HG03342 (cell line): ENCODE measurements around the gene APOF.
"Not testable (repeated sequence)": the region's sequence is repeated elsewhere in the genome, so short reads cannot be mapped to it uniquely, and the experiment has no call there.

Experiments
- ATAC-seq: cut with Tn5 transposase; IDR thresholded peaks from one replicate; pipeline ENCODE4 v1.9.1; 2021; ENCODE audit warnings: mild to moderate bottlenecking, moderate library complexity; ENCODE audit not compliant: unreplicated experiment

APOF gene, protein sequence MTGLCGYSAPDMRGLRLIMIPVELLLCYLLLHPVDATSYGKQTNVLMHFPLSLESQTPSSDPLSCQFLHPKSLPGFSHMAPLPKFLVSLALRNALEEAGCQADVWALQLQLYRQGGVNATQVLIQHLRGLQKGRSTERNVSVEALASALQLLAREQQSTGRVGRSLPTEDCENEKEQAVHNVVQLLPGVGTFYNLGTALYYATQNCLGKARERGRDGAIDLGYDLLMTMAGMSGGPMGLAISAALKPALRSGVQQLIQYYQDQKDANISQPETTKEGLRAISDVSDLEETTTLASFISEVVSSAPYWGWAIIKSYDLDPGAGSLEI

DNA sequence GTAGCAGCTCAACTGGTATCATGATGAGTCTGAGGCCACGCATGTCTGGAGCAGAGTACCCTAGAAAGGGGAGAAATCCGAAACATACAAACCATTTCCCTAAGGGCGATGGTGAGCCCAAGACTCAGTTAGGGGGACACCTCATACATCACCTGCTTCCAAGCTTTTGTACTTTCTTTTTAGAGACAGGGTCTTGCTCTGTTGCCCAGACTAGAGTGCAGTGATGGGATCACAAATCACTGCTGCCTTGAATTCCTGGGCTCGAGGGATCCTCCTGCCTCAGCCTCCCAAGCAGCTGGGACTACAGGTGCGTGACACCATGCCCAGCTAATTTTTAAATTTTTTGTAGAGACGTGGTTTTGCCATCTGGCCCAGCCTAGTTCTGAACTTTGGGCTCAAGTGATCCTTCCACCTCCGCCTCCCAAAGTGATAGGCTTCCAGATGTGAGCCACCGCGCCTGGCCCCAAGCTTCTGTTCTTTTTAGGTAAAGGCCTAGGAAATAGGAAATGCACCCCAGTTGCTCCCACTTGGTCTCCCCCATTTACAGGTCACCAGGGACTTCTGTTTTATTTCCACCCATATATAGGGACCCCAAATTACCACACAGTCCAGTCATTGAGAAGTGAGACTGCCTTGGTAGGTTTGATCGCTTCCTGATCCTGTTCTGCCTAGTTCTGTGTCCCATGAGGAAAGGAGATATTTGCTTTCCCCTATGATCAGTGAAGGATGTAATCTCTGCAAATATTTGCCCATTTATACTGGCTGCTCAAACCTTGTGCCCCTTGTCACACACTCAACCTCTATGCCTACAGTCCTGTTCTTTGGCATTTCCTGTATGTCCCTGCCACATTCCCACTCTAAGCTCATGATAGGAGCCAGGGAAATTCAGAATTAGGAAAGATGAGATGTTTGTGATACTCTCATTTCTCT is at the start of gene APOF:
APOF (minus strand) TSS at position 728 of the 930 bp plus-strand sequence; CDS start at position 616, 112 bp downstream.
- ATAC-seq, result no peak

DNA sequence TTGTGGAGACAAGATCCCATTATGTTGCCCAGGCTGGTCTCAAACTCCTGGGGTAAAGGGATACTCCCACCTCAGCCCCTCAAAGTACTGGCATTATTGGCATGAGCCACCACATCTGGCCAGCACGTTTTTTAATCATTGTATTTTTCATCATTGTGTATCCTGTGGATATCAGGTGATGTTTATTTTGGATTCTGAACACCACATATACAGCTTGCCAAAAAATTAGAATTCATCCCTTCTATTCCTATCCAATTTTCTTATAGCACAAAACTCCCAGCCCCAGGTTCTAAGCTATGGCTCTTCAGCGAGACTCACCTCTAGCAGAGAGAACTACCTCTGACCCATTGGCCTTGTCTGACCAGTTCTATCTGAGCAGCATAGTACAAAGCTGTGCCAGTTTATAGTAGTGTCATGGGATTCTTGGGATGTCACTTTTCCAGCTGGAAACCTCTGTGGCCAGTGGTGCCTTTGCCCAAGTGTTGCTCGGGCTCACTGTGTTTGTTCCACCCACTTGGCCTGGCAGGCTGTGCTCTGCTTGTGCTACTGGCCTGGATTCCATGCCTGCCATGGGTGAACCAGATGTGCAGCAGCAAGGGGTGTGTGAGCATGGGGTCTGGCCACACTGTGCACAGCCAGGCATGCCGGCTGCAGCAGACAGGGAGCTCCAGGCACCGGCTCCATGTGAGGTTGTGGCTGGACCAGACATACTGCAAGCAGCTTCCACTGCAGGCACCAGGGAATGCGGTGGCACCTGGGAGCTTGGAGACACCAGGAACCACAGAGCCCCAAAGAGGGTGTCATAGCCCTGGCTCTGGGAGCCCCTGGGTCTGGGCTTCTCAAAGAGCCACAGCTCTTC is 49.4 kb upstream of the APOF start:
- no peak for ATAC-seq

DNA sequence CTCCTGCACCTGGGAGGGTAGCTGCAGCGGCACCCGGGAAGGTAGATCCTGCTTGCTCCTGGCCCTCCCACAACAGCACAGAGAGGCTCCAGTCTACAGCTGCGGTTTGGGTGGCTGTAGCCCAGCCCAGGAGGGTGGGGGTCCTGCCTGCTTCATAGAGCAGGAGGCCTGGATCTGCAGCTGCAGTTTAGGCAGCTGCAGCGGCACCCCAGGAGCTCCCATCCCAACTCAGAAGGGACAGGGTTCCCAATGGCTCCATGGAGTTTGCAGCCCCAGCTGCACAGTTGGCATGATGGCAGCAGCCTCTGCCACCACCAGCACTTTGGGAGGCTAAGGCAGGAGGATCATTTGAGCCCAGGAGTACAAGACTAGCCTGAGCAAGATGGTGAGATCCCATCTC is 48.1 kb upstream of the APOF start:
- ATAC-seq, result no peak

DNA sequence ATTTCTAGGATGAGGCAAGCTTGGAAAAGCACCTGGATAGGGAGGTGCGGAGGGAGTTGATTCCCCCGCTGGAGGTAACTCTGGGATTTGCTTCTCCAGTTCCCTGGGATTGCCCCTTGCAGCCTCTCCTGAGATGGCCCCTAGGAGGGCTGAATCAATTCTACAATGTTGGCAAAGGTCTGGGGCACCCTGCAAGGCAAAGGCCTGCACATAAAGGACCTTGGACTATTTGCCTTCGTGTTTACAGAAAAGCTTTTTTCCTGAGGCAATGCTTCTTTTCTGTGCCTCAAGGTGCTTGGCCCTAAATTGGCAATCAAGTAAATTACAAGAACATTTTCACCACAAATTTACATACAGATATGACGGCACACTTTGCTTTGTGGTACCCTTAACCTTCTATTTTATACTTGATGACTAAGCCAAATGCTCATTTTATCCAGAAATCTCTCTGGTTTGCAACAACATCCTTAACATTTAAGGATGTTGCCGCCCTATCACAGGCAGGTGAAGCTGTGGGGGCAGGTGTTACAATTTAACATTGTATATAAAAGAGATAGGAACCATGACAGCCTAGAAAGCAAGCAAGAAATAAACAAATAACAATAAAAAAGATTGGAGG is 46.3 kb upstream of the APOF start:
- ATAC-seq, result no peak

DNA sequence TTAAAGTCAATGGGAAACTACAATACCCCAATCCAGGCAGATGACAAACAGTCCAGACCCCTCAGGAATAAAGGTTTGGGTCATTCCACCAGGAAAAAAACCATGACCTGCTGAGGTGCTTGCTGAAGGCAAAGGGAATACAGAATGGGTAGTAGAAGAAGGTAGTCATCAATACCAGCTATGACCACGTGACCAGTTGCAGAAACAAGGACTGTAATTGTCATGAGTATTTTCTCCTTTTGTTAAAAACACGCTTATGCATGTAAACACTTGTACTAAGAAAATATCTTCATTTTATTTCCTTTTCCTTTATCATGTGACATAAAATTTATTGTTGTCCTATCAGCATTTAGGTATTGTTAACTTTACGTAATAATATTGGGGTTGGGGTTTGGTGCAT is 41.6 kb upstream of the APOF start:
- not testable (repeated sequence) for ATAC-seq

DNA sequence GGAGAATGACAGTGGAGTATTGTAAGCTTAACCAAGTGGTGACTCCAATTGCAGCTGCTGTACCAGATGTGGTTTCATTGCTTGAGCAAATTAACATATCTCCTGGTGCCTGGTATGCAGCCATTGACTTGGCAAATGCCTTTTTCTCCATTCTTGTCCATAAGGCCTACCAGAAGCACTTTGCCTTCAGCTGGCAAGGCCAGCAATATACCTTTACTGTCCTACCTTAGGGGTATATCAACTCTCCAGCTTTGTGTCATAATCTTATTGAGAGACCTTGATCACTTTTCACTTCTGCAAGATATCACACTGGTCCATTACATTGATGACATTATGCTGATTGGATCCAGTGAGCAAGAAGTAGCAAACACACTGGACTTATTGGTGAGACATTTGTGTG is 39.0 kb upstream of the APOF start:
- ATAC-seq, result not testable (repeated sequence)

DNA sequence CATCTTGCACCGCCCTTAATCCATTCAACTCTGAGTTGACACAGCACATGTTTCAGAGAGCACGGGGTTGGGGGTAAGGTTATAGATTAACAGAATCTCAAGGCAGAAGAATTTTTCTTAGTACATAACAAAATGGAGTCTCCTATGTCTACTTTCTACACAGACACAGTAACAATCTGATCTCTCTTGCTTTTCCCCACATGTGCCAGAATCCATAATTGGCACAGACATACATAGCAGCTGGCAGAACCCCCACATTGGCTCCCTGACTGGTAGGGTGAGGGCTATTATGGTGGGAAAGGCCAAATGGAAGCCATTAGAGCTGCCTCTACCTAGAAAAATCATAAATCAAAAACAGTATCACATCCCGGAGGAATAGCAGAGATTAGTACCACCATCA is 38.5 kb upstream of the APOF start:
- ATAC-seq, result not testable (repeated sequence)

DNA sequence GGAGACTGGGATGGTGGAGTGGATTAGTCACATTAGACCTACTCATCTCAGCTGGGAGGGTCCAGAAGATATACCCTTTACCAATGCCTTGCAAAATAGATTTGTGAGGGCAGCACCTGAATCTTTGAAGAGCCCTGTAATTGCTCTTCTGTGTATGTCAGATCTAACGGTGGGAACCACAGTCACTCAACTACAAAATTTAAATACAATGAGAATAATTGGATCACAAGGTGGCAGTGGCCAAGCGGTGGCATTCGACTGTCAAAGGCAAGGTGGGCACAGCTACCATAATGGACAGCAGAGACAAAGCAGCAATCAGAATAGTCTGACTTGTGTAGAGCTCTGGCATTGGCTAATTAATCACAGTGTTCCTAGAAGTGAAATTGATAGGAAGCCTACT is 36.8 kb upstream of the APOF start:
- ATAC-seq, result not testable (repeated sequence)

DNA sequence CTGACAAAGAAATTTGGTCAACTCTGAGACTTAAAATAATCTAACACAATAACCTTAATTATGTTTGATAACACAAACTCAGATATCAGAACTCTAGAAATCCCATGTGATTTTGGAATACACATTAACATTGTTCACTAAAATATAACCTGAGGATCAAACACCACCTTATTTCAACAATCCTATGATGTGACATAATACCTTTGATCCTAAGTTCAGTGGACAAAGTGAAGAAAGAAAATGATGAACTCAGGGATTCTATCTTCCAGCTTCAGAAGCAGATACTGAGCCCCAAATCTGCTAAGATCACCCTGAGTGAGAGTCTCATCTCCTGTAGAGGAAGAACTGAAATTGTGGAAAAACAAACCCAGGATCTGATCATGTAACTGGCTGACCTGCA is 35.7 kb upstream of the APOF start:
- no peak for ATAC-seq

DNA sequence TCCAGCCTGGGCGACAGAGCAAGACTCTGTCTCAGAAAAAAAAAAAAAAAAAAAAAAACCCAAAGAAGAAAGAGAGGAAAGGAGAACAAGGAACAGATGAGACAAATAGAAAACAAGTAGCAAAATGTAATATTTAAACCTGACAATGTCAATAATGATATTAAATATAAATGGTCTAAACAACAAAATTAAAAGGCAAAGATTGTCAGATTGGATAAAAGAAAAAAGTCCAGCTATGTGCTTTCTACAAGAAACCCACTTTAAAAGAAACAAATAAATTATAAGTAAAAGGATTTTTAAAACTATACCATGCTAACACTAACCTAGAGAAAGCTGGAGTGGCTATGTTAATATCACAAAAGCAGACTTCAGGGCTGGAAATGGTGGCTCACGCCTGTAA is 29.7 kb upstream of the APOF start:
- no peak for ATAC-seq

DNA sequence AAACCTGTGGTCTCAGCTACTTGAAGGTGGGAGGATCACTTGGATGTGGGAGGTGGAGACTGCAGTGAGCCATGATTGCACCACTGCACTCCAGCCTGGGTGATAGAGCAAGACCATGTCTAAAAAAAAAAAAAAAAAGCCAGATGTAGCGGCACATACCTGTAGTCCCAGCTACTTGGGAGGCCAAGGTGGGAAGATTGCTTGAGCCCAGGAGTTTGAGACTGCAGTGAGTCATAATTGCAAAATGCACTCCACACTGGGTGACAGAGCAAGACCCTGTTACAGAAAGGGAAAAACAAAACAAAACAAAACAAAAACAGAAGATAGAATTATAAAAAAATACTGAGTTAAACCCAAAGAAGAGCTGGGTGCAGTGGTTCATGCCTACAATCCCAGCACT is 29.1 kb upstream of the APOF start:
- ATAC-seq, result no peak

DNA sequence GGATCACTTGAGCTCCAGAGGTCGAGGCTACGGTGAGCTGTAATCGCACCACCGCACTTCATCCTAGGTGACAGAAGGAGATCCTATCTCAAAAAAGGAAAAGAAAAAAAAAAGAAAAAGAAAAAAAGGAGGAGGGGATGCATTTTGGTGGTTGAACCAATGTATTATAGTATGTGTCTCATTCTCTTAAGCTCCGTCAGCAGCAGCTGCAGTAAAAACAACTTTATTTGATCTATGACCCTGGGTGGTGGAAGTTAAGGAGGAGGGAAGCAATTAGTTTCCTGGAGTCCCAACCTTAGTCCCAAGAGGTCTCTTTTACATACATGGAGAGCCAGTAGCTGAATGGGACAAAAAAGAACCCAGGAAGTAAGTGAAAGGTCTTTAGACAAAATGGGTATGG is 26.8 kb upstream of the APOF start:
- ATAC-seq, result no peak

DNA sequence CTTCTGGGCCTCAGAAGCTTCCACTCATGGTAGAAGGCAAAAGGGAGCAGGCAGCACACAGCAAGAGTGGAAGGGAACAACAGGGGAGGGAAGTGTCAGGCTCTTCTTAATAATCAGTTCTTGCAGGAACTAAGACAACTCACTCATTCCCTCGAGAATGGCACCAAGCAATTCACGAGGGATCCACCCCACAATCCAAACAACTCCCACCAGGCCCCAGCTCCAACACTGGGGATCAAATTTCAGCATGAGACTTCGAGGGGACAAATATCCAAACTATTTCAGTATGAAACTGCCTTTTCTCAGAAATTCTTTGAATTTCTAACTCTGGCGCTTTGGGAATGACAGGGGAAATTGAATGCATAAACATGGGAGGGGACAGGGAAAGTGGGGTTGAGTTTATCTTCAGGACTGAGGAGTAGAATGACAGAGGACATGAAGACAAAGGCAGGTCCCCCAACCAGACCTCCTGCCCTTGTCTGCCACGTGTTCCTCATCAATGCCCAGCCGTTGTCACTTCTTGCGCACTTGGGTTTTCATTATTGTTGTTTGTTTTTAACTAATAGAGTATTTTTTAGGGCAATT is 24.6 kb upstream of the APOF start:
- ATAC-seq, result no peak

DNA sequence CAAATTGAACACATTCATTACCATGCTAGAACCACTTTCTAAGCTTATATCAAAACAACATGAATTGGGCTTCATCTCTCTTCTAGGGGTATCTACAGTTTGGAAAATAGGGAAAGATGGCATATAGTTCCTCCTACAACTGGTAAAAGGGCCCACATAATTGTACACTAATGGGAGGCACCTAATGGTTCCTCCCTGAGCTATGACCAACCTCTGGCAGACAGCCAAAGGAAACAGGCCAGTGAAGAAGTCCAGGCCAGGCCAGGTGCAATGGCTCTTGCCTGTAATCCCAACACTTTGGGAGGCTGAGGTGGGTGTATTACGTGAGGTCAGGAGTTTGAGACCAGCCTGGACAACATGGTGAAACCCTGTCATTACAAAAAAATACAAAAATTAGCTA is 23.2 kb upstream of the APOF start:
- no peak for ATAC-seq

DNA sequence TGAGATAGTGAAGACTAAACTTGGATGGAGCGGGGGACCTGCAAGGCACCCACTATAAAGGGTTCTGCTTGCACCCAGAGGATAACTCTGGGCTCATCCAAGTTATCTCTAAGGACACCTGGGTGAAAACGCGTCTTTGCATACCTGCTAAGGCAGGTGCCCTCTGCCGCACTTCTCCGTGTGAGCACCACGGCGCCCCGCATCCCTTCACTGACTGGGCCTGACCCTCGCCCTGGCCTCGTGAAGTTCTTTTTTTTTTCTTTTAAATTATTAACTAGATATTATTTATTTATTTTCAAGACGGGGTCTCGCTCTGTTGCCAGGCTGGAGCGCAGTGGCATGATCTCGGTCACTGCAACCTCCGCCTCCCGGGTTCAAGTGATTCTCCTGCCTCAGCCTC is 20.0 kb upstream of the APOF start:
- no peak for ATAC-seq

DNA sequence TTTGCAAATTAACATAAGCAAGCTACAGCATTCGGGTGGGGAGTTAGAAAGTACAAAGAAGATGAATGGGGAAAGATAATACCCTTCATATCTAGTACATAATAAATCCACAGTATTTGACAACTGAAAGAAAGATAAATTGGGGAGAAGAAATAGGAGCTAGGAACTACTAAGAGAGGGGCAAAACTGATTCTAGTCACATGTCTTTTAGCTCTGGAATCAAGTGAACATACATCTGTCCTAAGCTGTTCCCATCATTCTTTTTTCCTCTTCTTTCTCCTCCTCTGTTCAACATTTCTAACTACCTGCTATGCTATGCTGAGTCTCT is 15.3 kb upstream of the APOF start:
- ATAC-seq, result no peak

DNA sequence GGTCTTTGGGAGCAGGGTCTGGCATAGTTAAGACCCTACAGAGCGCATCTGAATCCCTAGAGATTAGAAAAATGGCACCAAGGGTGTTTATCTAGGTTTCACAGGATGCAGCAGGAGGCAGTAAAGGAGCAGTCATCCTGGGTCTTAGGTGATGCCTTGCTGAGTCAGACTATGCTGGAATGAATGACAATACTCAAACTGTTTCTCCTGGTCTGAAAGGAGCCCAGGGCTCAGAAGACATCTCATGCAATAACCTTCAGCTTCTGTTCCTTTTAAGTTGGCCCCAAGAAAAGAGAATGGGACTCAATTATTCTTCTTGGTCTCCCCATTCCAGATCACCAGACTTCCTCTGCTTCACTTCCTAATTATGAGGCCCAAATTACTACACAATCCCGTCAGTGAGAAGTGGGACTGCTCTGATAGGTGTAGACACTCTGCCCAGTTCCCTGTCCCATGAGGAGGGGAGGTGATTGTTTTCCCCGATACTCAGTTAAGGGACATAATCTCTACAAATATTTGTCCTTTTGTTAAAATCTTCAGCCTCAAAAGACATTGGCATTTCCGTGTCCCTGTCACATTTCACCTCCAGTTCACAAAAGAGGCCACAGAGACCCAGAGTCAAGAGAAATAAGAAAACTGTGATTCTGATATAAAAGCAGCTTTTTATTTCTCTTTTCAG is 14.8 kb upstream of the APOF start:
- no peak for ATAC-seq

DNA sequence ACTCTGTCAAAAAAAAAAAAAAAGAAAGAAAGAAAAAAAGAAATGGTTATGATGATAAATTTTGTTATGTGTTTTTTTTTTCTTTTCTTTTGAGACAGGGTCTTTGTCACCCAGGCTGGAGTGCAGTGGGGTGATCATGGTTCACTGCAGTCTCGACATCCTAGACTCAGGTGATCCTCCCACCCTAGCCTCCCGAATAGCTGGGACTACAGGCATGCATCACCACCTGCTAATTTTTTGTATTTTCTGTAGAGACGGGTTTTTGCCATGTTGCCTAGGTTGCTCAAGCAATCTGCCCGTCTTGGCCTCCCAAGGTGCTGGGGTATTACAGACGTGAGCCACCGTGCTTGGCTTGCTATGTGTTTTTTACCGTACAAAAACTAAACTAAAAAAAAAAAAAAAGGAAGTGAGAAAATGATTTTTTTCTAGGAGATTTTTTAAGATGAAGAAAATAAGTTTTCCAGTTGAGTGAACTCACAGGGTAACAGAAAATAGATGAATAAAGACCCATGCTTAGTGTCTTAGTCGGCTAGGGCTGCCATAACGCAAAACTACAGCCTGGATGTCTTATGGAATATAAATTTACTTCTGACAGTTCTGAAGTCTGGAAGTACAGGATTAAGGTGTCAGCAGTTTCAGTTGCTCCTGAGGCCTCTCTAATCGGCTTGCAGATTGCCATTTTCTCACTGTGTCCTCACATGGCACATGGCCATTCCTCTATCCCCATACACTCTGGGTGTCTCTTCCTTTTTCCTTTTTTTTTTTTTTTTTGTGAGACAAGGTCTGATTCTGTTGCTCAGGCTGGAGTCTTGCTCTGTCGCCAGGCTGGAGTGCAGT is 13.2 kb upstream of the APOF start:
- ATAC-seq, result no peak
